AG08396 (cell line): Measurements from ENCODE around the gene CALR.

ENCODE experiments used
- DNase-seq: peaks from one replicate; pipeline ENCODE4 v3.0.0; 2012; ENCODE audit warnings: low spot score, mixed read lengths

CALR gene

GRCh38 chr19:12979974-12980373 is 41.6 kb downstream of the CALR start:
- DNase-seq = no peak

GRCh38 chr19:12982648-12983047 is 44.2 kb downstream of the CALR start:
- no peak for DNase-seq

- no peak for DNase-seq
Observed at GRCh38 chr19:12983091-12983490, 44.7 kb downstream of the CALR start.

- peak; percentile 96 for DNase-seq
Observed at GRCh38 chr19:12983542-12984142, 45.2 kb downstream of the CALR start.

GRCh38 chr19:12984143-12984627 is 45.8 kb downstream of the CALR start:
- DNase-seq = no peak

GRCh38 chr19:12984683-12985048 is 46.3 kb downstream of the CALR start:
- no peak for DNase-seq

GRCh38 chr19:12985049-12985776 is 46.8 kb downstream of the CALR start:
- no peak for DNase-seq

- no peak for DNase-seq
Observed at GRCh38 chr19:12986726-12987125, 48.3 kb downstream of the CALR start.

- DNase-seq = no peak
Observed at GRCh38 chr19:12987190-12987589, 48.8 kb downstream of the CALR start.

- no peak for DNase-seq
Observed at GRCh38 chr19:12987781-12988180, 49.4 kb downstream of the CALR start.

GRCh38 chr19:12990431-12990830 is 52.0 kb downstream of the CALR start:
- DNase-seq = no peak

- no peak for DNase-seq
Observed at GRCh38 chr19:12990853-12991252, 52.4 kb downstream of the CALR start.

- DNase-seq = no peak
Observed at GRCh38 chr19:12991296-12991695, 52.9 kb downstream of the CALR start.

GRCh38 chr19:12992729-12993128 is 54.3 kb downstream of the CALR start:
- DNase-seq = no peak

GRCh38 chr19:12993562-12993961 is 55.2 kb downstream of the CALR start:
- no peak for DNase-seq
